Adipose tissue (tissue), 3 donors: ENCODE results near the gene RAC3. TPM values are rescaled to one million over a fixed set of nuclear protein-coding genes. Genes with fewer than 3 reads are reported as not detected.

ENCODE experiments used
- H3K27ac ChIP-seq: one replicate; pipeline ENCODE4 v1.5.1; 2013; ENCODE audit warnings: low read depth, low read length
- WGBS, 3 donors: extraction: QIAGEN DNeasy Blood & Tissue Kit; methylation state at CpG; one replicate each; pipeline ENCODE4 v1.1.7; 2013; 5-methylcytosine and 5-hydroxymethylcytosine counted together
- polyA plus RNA-seq, 3 donors: library from polyadenylated mRNA; stranded (reverse); fragments of 200-250 nt; gene quantifications; one replicate each; pipeline ENCODE4 v1.2.3, GENCODE V29; 2013
- donor health status: healthy with polysubstance abuse.
- donor health status: Bipolar disorder and iron deficiency.
- donor health status: healthy.

The RAC3 gene
- polyA plus RNA-seq, 3 donors: 10.4 to 32.2 (median 17.0) TPM

DNA sequence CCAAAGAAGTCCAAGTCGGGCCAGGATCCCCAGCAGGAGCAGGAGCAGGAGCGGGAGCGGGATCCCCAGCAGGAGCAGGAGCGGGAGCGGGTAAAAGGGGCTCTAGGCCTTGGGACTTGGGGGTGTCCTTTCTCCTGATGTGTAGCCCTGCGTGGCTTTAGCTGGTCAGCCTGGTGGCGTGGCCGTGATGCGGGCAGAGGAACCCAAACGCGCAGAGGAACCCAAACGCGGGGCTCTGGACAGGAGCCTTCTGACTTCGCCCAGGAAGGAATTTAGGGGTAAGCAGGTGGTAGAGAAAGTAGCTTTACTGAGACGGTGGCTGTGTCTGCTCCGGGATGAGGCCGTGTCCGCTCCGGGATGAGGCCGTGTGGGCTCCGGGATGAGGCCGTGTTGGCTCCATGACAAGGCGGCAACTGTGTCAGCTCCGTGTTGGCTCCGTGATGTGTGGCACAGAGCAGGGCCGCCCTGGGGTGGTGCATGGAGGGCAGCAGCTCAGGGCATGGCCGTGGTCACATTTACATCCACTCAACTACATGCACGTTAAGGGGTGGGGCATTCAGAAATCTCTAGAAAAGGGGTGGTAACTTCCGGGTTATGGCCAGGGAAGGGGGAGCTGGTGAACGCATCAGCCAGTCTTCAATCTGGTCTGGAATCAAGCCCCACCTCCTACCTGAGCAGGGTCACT is 34.6 kb upstream of the RAC3 start:
- H3K27ac ChIP-seq: no peak overlapping the region
- WGBS, 3 donors: 94 to 96% (median 95%) methylated on average over 30 of the region's 30 CpGs

DNA sequence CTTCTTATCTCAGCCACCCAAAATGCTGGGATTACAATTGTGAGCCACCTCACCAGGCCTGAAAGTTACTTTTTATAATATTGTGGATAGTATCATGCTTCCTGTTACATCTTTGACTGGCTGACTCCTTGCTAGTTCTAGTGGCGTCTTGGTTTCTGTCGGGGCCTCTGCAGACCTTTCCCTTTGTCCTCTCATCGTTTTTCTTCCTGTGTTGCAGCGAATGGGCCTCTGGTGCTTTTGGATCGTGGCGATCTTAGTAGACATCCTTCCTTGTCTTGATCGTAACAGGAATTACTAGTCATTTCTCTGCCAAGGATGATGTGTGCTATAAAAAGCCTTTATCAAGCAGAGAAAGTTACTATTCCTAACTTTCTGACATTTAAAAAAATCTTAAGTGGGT is 33.3 kb upstream of the RAC3 start:
- WGBS, 3 donors: 78 to 90% (median 82%) methylated on average over 7 of the region's 7 CpGs
- H3K27ac ChIP-seq: no peak overlapping the region

DNA sequence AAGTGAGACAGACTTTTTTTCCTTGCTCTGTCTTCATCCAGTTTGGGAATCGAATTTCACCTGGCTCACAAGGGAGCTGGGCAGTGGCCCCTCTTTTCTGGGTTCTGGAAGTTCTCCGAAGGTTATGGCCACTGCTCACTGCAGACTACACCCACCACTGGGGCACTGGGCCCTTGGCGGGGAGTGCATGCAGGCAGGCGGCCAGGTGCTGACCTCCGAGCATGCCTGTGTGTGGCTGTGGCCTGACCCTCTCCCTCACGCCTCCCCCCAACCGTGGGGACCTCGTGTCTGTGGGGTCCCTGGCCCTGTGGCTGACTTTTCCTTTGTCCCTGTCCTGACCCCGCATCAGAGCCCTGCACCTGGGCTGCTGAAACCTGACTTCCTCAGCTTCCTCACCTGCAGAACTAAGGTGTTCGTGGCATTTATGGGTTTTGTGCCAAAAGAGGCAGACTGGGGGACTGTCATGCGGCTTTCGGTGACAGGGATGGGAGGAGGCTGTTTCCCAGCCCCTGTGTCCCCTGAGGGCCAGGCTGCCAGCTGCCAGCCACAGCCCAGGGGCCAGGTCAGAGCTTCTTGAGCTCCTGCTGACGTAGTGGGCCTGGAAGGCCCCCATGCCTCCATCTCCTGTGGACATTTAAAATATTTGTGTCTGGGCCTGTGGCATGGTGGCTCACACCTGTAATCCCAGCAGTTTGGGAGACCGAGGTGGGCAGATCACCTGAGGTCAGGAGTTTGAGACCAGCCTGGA is 32.6 kb upstream of the RAC3 start:
- no peak overlapping the region for H3K27ac ChIP-seq
- 90 to 91% (median 90%) methylated on average over 14 of the region's 14 CpGs for WGBS, 3 donors

DNA sequence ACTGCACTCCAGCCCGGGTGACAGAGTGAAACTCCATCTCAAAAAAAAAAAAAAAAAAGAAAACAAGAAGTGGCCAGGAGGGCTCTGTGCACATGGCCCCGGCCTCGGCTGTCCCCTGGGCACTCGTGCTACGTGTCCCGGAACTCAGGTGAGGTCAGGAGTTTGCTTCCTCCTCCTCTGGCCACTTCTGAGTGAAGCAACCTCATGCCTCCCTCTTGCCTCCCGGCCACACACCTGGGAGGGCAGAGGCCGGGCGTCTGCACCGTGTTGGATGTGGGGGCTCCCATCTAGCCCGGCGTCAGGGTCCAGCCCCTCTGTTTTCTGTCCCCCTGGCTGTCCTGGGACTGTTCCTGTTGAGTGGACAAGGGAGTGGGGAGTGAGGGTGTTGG is 31.9 kb upstream of the RAC3 start:
- 90 to 95% (median 91%) methylated on average over 11 to 12 of the region's 12 CpGs for WGBS, 3 donors
- H3K27ac ChIP-seq: no peak overlapping the region

DNA sequence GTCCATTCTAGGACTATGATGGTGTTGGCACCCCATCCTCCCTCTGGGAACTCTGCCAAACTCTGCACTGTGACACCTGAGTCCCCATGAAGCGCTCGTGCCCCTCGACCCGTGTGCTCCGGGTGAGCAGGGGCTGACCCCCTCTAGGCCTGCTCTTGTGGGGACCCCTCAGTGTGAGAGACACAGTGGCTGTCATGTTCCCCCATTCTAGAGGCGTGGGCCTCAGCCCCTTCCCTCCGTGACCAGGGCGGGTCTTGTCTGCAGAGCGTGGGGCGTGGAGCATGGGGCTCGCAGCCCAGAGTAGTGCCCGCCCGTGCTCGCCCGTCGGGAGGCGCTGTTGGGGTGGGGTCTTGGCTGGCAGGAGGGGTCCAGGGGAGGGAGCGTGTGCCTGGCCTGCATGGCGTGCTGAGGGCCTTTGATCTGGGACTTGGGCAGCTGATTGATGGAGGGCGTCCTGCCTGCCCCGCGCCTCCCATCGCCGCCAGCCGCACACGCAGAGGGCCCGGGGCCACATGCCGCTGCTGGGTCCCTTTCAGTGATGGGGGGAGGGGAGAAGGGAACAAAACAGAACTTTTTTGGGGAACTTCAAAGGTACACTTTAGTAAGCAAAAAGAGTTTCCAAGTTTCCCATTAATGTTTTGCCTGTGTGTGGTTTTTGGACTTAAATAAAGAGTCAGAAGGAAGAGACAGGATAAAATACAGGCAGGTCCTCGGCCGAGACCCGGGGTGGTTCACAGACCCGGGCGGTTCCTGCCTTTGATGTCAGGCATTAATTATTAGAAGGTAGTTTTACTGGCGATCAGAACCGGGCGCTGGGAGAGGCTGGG is 31.3 kb upstream of the RAC3 start:
- H3K27ac ChIP-seq: no peak overlapping the region
- WGBS, 3 donors: 77 to 84% (median 83%) methylated on average over 36 of the region's 36 CpGs

DNA sequence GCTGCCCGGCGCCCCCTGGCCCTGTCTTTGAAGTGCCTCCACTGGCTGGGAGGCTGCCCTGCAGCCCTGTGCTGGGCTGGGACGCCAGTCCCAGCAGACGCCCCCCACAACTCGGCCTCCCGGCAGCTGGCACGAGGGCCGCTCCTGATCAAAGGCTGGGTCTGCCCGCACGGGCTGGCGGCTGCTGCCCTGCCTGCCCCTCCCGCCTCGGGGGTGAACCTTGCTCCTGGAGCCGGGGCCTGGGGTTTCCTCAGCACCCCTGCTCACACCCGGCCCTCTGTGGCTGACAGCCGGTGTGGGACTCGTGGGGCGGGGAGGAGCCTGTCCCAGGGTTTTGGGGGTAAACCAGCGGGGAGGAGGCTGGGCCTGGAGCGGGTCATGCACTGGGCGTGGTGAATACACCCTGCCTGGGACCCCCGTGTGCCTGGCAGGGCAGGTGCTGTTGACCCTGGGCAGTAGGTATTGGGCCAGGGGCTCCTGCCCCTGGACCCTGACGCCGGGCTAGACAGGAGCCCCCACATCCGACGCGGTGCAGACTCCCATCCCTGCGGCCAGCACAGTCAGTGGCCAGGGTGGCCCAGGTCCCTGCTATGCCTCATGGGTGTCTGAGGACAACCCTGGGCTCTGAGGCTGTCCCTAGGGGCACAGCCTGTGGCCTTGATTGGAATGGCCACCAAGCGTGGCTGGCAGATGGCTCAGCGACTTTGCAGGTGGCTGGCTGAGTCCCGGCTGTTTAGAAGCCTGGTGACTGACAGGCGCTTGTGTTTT is 30.5 kb upstream of the RAC3 start:
- no peak overlapping the region for H3K27ac ChIP-seq
- 75 to 91% (median 85%) methylated on average over 30 to 32 of the region's 32 CpGs for WGBS, 3 donors

DNA sequence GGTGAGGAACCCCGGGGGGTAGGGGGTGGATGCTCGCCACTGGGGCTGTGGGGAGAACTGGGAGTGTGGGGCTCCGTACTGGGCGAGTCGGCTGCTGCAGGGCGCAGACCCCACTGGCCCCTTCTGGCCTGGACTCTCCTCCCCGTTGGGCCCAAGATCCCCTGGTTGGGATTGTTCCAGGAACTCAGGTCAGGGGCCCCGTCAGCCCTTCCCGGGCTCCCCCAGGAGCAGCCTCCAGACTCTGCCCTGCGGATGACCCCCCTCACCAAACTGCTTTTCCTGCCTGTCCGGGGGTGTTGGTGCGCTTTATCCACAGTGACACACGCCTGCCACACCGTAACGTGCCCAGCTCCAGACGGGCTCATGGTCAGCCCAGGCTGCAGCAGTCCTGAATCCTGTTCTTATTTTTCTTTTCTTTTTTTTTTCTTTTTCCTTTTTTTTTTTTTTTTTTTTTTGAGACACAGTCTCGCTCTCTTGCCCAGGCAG is 29.9 kb upstream of the RAC3 start:
- H3K27ac ChIP-seq: no peak overlapping the region
- 86 to 92% (median 87%) methylated on average over 16 to 17 of the region's 17 CpGs for WGBS, 3 donors

DNA sequence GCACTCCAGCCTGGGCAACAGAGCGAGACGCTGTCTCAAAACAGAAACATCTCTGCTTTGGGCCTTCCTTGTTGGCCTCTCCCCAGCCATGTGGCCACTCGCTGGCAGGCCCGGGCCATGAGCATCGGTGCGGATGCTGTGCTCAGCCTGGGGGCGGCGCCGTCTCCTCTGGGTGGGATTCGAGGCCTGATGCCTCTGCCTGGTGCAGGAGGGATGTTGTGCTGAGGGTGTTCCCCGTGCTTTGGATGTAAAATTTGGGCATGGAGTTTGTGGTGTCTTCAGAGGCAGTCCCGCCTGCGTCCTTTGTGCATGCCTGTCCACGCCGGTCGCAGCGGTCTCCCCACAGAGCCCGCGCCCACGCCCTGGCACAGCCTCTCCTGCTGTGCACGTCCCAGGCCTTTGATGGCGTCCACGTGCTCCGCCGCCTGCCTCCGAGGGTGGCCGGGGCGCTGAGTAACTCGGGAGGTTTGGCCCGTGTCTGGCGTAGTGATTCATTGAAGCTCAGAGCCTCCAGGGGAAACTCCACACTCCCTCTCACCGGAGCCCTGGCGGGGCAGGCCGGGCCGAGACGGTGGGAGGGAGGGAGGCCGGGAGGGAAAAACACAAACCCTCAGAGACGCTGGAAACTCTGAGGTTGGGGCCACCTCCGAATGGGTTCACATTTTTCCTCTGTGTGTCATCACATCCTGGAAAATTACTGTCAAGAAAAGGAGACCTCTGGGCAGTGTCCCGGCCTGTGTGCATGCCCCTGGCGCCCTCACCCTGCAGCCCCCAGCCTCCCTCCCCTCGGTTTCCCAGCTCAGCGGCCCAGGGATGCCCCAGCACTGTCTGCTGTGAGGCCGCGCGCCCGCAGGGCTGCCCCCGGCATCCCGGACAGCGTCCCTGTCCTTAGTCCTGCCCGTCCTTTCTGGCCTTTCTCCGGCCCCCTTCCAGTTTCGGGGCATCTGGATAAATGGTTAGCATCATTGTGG is 27.8 kb upstream of the RAC3 start:
- WGBS, 3 donors: 56 to 80% (median 65%) methylated on average over 53 of the region's 53 CpGs
- H3K27ac ChIP-seq: no peak overlapping the region

DNA sequence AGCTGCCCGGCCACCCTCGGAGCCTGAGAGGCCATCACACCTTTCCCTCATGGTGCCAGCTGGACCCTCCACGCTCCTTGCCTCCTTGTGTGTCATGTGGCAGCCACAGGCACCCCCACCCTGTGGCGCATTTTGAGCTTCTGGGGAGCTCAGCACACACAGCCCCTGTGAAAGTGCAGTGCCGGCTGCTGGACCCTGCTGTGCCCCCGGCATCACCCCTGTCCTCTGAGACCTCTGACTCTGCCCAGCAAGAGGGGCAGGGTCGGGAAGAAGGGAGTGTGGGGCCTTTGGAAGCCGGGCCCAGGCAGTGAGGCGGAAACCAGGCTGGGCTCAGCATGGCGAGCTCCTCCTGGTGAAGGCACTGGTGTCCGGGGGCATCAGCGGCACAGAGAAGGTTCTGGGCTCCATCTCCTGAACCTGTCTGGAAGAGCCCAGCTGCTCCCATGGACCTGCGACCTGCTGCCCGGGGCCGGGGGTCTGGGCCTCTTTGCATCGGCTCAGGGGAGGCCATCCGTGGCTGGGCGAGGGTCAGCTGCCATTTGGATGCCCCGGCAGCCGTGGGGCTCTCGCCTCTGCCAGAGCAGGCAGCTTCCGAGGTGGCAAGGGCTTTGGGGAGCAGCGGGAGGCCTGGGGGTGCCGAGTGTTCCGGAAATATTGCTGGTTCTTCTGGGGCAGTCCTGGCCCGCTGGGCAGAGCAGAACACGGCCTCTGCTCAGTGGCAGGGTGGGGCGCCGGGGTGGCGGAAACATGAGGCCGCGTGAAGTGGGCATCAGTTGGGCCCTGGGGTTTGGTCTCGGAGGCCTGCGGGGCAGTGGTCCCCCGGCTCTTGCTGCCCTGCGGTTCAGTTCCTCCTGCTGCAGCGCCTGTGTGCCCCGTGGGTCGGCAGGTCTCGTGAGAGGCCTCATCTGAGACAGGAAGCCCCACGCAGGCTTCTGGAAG is 26.7 kb upstream of the RAC3 start:
- H3K27ac ChIP-seq: no peak overlapping the region
- WGBS, 3 donors: 88 to 93% (median 88%) methylated on average over 39 to 41 of the region's 41 CpGs

DNA sequence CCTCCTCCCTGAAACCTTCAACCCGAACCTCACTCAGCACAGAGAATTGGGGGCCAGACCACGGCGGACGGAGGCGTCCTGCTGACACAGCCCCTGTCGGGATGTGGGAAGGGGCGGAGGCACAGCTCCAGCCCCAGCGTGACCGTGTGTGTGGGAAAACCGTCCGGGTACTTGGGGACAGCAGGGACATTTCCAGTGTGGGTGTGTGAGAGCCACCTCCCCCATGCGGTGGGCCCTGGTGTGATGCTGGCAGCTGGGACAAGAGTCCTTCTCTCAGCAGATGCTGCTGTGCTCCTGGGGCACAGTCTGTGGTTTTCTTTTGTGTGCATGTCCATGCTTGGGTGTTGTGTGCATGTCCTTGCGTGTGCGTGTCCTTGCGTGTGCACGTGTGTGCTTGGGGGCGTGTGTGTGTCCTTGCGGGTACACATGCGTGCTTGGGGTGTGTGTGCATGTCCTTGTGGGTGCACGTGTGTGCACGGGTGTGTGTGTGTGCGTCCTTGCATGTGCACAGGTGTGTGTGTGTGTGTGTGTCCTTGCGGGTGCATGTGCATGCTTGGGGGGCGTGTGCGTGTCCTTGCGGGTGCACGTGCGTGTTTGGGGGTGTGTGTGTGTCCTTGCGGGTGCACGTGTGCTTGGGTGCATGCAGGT is 25.7 kb upstream of the RAC3 start:
- 82 to 91% (median 88%) methylated on average over 26 to 30 of the region's 30 CpGs for WGBS, 3 donors

DNA sequence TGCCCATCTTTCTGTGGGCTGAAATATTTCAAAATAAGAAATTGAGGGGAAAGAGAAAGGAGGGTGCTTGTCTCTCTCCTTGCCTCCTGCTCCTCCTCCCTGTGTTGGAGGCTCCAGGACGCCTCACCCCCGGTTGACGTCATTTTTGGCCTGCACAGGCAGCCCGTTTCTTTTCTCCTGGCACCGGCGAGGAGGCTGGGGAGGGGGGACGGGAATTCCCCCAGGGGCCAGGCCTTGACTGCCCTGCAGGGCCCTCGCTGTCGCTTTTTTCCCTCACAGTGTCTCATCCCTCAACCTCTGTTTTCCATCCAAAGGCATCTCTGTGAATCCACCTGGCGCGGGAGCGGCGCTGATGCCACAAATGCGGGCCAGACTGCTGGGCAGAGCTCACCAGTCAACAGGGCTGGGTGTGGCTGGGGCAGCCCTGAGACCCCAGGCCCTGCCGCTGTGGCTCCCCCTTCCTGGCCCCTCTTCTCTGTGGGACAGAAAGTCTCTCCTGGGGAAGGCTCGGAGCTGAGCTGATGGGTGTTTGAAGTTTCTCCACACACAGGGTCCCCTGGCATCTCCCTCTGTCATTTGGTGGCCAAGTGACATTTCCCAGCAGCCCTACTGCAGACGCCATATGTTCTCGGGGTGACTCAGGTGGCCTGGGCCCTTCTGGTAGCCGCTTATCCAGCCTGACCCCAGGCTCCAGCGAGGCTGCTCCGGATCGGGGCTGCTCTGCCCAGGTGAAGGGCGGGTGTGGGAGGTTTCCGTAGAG is 24.8 kb upstream of the RAC3 start:
- no peak overlapping the region for H3K27ac ChIP-seq
- WGBS, 3 donors: 78 to 85% (median 81%) methylated on average over 22 to 24 of the region's 24 CpGs

More for the DNA sequence above, 25.7 kb upstream of the RAC3 start:
- no peak overlapping the region for H3K27ac ChIP-seq

DNA sequence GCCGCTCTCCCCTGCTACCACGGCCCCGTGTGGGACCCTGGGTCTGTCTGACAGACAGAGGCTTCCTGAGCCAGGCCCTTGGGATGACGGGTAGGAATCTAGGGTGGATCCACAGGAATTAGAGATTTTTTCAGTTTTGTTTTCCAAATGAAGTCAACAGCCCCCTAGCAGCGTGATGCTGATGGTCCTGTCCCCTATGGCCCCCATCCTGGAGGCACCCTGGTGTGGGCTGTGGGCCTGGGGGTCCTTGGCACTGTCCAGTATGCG is 24.3 kb upstream of the RAC3 start:
- no peak overlapping the region for H3K27ac ChIP-seq
- WGBS, 3 donors: 83 to 91% (median 86%) methylated on average over 6 of the region's 6 CpGs

DNA sequence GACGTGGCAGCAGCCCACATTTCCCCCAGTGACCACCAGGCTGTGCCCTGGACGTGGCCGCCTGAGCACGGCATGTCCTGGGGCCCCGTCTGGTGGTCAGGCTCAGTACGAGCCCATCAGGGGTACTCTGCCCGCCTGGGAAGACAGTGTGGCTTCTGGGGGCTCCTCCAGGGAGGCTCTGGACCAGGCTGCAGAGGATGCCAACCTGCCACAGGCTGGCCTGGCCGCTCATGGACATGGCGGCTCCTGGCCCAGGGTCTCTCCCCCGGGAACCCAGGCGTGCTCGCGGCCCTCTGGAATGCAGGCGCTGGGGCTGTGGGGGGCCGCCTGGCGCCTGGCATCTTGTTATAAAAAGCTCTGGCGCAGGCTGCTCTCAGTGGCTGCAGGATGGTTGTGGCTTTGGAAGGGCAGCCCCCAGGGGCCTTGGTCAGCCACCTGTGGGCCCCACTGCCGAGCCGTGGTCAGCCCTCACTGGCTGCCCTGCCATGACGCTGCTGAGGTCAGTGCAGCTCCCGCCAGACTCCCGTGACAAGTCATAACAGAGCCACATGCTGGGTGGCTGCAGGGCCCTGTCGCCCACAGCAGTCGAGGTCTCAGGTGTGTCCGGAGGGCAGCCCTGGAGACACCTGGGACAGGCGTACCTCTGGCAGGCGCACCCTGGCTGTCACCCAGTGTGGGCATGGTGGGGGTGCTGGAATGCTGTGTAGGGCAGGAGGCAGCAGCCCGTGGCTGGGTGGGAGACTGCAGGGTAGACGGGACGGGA is 23.8 kb upstream of the RAC3 start:
- WGBS, 3 donors: 86 to 90% (median 90%) methylated on average over 28 to 30 of the region's 30 CpGs
- no peak overlapping the region for H3K27ac ChIP-seq

DNA sequence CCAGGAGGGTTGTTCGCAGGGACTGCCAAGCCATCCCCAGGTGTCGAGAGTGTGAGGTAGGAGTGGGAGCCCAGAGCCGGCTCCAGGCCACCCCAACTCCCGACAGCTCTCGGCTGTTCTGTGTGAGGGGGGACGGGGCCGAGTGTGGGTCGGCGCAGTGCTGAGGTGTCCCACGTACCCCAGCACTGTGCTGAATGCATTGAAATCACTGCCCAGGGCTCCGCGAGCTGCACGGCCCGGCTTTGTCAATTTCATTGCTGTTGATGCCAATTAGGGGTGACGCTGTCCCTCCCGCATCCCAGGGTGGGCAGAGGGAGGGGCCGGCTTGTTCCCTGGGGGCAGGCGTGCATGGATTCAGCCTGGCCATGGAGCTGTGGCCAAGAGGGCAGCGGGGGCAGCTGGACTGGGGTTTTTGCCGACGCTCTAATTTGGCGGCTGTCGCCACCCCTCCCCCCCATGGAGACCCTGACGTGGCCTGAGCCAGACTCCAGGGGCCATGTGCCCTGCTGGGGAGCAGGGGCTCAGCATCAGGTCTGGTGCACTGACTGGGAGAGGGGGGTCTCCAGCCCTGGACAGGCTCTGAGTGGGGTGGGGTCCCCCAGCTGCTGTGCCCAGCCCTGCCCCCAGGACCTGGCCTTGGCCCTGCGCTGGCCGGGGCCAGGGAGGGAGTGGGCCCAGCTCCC is 23.1 kb upstream of the RAC3 start:
- H3K27ac ChIP-seq: no peak overlapping the region
- 85 to 91% (median 91%) methylated on average over 23 to 26 of the region's 26 CpGs for WGBS, 3 donors
